Esophagus (tissue), 2 donors: Measurements from ENCODE around the gene ITIH5. TPM values are rescaled to one million over a fixed set of nuclear protein-coding genes. Genes with fewer than 3 reads are reported as not detected.

Experiments
- H3K27ac ChIP-seq, 2 donors: one replicate each; pipeline ENCODE4 v1.5.1; 2013; ENCODE audit warnings: low read depth in 2 of 2, mild to moderate bottlenecking in 2 of 2, inconsistent platforms in 1 of 2, low read length in 1 of 2, moderate library complexity in 1 of 2
- H3K27me3 ChIP-seq, 2 donors: one replicate each; pipeline ENCODE4 v1.6.1; 2013; ENCODE audit warnings: low read length in 2 of 2, control low read depth in 1 of 2, mild to moderate bottlenecking in 1 of 2; ENCODE audit not compliant: insufficient read depth in 2 of 2, control insufficient read depth in 1 of 2
- H3K36me3 ChIP-seq, 2 donors: one replicate each; pipeline ENCODE4 v1.6.1; 2013; ENCODE audit warnings: low read length in 1 of 2; ENCODE audit not compliant: control insufficient read depth in 2 of 2, insufficient read depth in 2 of 2
- H3K4me1 ChIP-seq, 2 donors: one replicate each; pipeline ENCODE4 v1.6.1; 2013; ENCODE audit warnings: low read length in 1 of 2; ENCODE audit not compliant: control insufficient read depth in 2 of 2, insufficient read depth in 2 of 2
- H3K4me3 ChIP-seq, 2 donors: one replicate each; pipeline ENCODE4 v1.5.1; 2013; ENCODE audit warnings: low read length in 2 of 2, mild to moderate bottlenecking in 2 of 2, low read depth in 1 of 2, moderate library complexity in 1 of 2
- H3K9me3 ChIP-seq, 2 donors: one replicate each; pipeline ENCODE4 v1.6.1; 2013; ENCODE audit warnings: mild to moderate bottlenecking in 2 of 2, low read depth in 1 of 2, low read length in 1 of 2, moderate library complexity in 1 of 2; ENCODE audit not compliant: control insufficient read depth in 2 of 2, insufficient read depth in 1 of 2
- WGBS, 2 donors: extraction: QIAGEN DNeasy Blood & Tissue Kit; methylation state at CpG; one replicate each; pipeline ENCODE4 v1.1.7; 2013; 5-methylcytosine and 5-hydroxymethylcytosine counted together
- polyA plus RNA-seq, 2 donors: library from polyadenylated mRNA; stranded (reverse); fragments of 200-250 nt; gene quantifications; one replicate each; pipeline ENCODE4 v1.2.3, GENCODE V29; 2013
- donor health status: healthy with polysubstance abuse.
- donor health status: Bipolar disorder and iron deficiency.

ITIH5 gene
- polyA plus RNA-seq, 2 donors: 2.6 to 4.4 TPM

GRCh38 chr10:7541137-7542087 is 125.4 kb downstream of the ITIH5 start:
- 32 to 40% methylated on average over 22 of the region's 22 CpGs for WGBS, 2 donors
- Histone ChIP-seq H3K36me3 (no peaks in the 10 kb centered on the region), H3K27ac (peak overlapping the region; percentile 49 to 75), H3K9me3 (peaks cover 0 to 3% of the 10 kb centered on the region in 2 donors), H3K4me1 (peaks cover 3 to 4% of the 10 kb centered on the region in 2 donors), H3K27me3 (no peaks in the 10 kb centered on the region), H3K4me3 (no peak overlapping the region)

DNA sequence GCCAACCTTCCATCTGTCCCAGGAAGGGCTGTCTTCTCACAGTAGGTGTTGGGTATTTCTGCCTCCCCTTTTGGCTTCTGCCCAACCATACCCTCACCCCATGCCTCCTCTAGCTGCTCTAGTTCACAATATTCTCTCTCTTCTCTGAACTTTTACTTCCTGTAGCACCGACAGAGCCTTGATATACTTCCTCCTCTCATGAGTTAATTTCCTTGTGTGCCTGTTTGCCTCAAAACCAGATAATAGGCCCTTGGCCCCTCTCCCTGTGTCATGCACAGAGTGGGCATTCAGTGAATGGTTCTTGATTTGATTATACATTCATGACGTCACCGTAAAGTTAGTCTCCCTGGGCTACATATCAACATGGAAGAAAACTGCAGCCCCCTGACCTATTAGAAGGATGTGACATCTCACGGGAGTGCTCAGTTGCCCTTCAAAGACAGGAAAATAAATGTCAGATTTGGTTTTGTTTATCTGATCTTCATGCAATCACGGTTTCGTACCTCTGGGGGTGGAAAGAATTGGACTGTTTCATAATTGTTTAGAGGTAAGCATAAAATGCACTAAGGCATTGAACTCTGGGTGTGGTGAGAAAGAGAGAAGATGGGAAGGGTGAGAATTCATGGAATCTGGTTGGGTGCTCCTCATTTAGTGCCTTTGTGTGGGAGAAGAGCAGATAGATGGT is 127.7 kb downstream of the ITIH5 start:
- no peak overlapping the region for H3K27ac ChIP-seq
- H3K27me3 ChIP-seq: no peaks in the 10 kb centered on the region
- no peaks in the 10 kb centered on the region for H3K36me3 ChIP-seq
- WGBS, 2 donors: 46 to 53% methylated on average over 6 of the region's 6 CpGs
- peaks cover 0 to 3% of the 10 kb centered on the region in 2 donors for H3K9me3 ChIP-seq
- H3K4me3 ChIP-seq: no peak overlapping the region
- H3K4me1 ChIP-seq: peaks cover 3 to 4% of the 10 kb centered on the region in 2 donors

DNA sequence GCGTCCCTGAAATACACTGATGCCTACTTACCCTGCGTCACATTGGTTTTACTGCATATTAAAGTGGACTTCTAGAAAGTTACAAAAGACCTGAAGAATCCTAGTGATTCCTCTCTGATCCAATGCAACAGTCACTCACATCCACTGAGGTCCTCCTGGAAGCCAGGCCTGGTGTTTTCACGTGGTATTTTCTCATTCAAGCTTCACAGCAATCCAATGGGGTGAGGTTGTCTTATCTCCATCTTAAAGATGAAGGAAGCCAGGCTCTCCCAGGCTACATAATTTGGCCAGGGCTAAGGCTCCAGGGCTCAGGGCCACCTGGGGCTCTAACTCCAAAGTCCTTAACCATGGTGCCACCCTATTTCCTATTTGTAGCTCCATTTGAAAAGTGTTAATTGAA is 129.6 kb downstream of the ITIH5 start:
- Histone ChIP-seq H3K4me3 (no peak overlapping the region), H3K4me1 (peaks cover 3 to 4% of the 10 kb centered on the region in 2 donors), H3K27me3 (no peaks in the 10 kb centered on the region), H3K9me3 (peaks cover 0 to 3% of the 10 kb centered on the region in 2 donors), H3K36me3 (no peaks in the 10 kb centered on the region), H3K27ac (no peak overlapping the region)
- 81 to 92% methylated on average over 3 of the region's 3 CpGs for WGBS, 2 donors

DNA sequence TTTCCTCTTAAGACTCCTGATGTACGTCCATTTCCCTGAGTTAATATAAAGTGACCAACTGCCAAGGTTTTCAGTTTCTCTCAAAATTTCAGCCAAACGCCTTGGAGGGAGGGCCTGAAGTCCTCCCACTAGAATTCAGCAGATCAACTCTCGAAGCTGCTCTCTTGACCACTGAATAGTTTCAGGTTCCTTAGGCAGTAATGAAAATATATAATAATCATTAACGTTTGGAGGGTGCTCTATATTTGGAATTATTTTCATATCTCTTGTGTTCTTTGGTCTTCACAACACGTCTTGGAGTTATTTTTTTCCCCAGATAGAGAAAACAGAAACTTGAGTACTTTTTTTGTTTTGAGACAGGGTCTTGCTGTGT is 132.3 kb downstream of the ITIH5 start:
- Histone ChIP-seq H3K36me3 (no peaks in the 10 kb centered on the region), H3K4me3 (no peak overlapping the region), H3K4me1 (no peaks in the 10 kb centered on the region), H3K27me3 (no peaks in the 10 kb centered on the region), H3K9me3 (peaks cover 0 to 3% of the 10 kb centered on the region in 2 donors), H3K27ac (no peak overlapping the region)
- 74 to 76% methylated on average over 5 of the region's 5 CpGs for WGBS, 2 donors

GRCh38 chr10:7533657-7534479 is 132.9 kb downstream of the ITIH5 start:
- WGBS, 2 donors: 84 to 88% methylated on average over 7 of the region's 7 CpGs
- H3K27ac ChIP-seq: no peak overlapping the region
- no peaks in the 10 kb centered on the region for H3K4me1 ChIP-seq
- H3K4me3 ChIP-seq: no peak overlapping the region
- H3K36me3 ChIP-seq: no peaks in the 10 kb centered on the region
- no peaks in the 10 kb centered on the region for H3K27me3 ChIP-seq
- peaks cover 0 to 3% of the 10 kb centered on the region in 2 donors for H3K9me3 ChIP-seq

- no peak overlapping the region for H3K4me3 ChIP-seq
- H3K27me3 ChIP-seq: peaks cover 0 to 4% of the 10 kb centered on the region in 2 donors
- H3K36me3 ChIP-seq: no peaks in the 10 kb centered on the region
- no peaks in the 10 kb centered on the region for H3K4me1 ChIP-seq
- no peaks in the 10 kb centered on the region for H3K9me3 ChIP-seq
- WGBS, 2 donors: 75 to 86% methylated on average over 23 of the region's 23 CpGs
- H3K27ac ChIP-seq: no peak overlapping the region
These were observed 133.9 kb downstream of the ITIH5 start for GRCh38 chr10:7532723-7533498.

DNA sequence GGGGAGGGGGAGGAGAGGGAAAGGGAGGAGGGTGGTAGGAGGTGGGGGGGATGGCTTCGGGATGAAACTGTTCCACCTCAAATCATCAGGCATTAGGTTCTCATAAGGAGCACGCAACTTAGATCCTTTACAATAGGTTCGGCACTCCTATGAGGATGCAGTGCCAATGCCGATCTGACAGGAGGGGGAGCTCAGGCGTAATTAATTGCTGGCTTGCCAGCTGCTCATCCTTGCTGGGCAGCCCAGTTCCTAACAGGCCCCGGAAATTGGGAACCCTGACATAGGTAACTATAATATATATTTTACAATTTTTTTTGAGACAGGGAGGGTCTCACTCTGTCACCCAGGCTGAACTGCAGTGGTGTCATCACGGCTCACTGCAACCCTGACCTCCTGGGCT is 137.1 kb downstream of the ITIH5 start:
- no peaks in the 10 kb centered on the region for H3K36me3 ChIP-seq
- no peak overlapping the region for H3K27ac ChIP-seq
- no peaks in the 10 kb centered on the region for H3K4me1 ChIP-seq
- no peaks in the 10 kb centered on the region for H3K9me3 ChIP-seq
- WGBS, 2 donors: 31 to 45% methylated on average over 7 of the region's 7 CpGs
- peaks cover 0 to 5% of the 10 kb centered on the region in 2 donors for H3K27me3 ChIP-seq
- no peak overlapping the region for H3K4me3 ChIP-seq

- peaks cover 0 to 1% of the 10 kb centered on the region in 2 donors for H3K36me3 ChIP-seq
- H3K9me3 ChIP-seq: no peaks in the 10 kb centered on the region
- peaks cover 0 to 5% of the 10 kb centered on the region in 2 donors for H3K27me3 ChIP-seq
- no peaks in the 10 kb centered on the region for H3K4me1 ChIP-seq
- H3K4me3 ChIP-seq: no peak overlapping the region
- H3K27ac ChIP-seq: no peak overlapping the region
- 96% methylated on average over 1 of the region's 1 CpG for WGBS, 2 donors
These were observed 139.3 kb downstream of the ITIH5 start for GRCh38 chr10:7527468-7527867.

DNA sequence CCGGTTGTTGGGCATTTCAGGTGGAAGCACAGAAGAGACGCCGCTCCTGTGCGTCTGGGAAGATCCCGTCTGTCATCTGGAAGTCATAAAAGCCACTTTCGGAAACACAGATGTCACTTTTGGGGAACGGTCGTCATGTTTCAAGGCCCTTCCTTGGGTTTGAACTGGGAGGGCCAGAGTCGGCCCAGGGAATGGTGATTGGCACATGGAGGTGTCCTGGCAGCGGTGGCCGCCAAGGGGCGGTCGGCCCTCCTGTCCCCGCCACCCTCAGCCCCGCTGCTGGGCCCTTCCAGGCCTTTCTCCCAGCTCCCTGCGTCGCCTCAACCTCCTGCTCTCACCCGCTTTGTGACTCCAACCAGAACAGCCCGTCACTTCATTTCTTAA is 140.8 kb downstream of the ITIH5 start:
- no peaks in the 10 kb centered on the region for H3K4me1 ChIP-seq
- WGBS, 2 donors: 82 to 86% methylated on average over 19 of the region's 19 CpGs
- H3K9me3 ChIP-seq: no peaks in the 10 kb centered on the region
- no peak overlapping the region for H3K4me3 ChIP-seq
- no peak overlapping the region for H3K27ac ChIP-seq
- peaks cover 0 to 5% of the 10 kb centered on the region in 2 donors for H3K27me3 ChIP-seq
- H3K36me3 ChIP-seq: peaks cover 0 to 2% of the 10 kb centered on the region in 2 donors
